ENCODE measurements around the gene HJV. TPM values are rescaled to one million over a fixed set of nuclear protein-coding genes. Genes with fewer than 3 reads are reported as not detected.

Gene HJV
- total RNA-seq, 4 donors from 2014 or later, result 274 to 585 (median 420) TPM

DNA sequence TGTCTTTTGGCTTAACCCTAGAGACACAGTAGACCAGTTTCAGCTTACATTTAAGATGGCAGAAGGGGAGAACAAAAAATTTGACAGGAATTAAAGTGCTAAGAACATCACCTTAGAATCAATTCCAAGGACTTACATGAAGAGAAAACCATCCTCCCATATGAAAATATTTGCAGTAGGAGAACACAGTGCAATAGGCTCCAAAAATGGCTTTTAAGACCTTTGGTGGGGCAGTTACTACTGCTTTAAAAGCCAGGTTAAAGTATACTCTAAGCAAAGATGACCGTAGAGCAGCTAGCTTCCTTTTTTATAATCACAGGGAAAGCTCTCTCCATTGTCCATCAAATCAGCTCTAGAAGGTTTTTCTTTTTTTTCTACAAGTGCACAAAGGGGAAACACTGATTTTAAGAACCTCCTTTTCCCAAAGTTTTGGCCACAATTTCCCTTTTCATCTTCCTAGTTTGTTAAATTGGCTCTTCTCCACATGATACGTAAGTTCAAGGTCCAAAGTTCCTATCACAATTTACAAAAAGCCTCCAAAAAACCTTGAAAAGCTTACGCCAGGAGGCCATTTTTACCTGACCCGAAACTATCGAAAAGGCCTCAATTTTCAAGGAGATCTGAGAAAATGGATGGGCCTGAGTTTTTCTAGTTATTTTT lies 28.4 kb downstream of the HJV start:
- DNase-seq, result no peak
- peaks cover 0 to under 1% of the 10 kb centered on the region in 2 donors for H3K4me1 ChIP-seq
- in situ Hi-C loops (cut with MboI; ENCODE audit: low sequenced_read_pairs in 4 of 4), result no loop called here

DNA sequence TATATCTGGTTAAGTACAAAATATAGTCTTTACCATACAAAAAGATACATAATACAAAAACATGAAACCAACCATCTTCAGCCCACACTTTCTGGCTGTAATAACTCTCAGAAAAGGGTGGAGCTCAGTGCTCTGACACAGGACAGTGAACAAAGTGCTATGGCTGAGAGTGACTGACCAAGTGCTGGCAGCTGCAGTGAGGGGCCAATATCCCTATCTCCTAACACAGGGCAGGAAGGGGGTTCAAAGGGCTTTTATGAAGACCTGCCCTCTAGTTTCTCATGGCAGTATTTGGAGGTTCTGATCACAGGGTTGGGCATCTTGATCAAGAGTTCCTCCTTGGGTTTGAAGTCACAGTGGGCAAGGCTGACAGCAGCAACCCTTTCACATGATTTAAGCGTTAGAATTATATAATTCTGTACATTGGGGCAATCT lies 29.0 kb downstream of the HJV start:
- TF ChIP-seq, protein P1, sequence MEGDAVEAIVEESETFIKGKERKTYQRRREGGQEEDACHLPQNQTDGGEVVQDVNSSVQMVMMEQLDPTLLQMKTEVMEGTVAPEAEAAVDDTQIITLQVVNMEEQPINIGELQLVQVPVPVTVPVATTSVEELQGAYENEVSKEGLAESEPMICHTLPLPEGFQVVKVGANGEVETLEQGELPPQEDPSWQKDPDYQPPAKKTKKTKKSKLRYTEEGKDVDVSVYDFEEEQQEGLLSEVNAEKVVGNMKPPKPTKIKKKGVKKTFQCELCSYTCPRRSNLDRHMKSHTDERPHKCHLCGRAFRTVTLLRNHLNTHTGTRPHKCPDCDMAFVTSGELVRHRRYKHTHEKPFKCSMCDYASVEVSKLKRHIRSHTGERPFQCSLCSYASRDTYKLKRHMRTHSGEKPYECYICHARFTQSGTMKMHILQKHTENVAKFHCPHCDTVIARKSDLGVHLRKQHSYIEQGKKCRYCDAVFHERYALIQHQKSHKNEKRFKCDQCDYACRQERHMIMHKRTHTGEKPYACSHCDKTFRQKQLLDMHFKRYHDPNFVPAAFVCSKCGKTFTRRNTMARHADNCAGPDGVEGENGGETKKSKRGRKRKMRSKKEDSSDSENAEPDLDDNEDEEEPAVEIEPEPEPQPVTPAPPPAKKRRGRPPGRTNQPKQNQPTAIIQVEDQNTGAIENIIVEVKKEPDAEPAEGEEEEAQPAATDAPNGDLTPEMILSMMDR (IDR thresholded peaks at IDR 0.05 in 4 of 5, conservative IDR thresholded peaks at IDR 0.05 in 1 of 5), result no peak
- TF ChIP-seq POLR2A (IDR thresholded peaks at IDR 0.05), result no peak
- intact Hi-C loops (cut with DNase I; ENCODE audit: low total_unique reads) (no loop called here), in situ Hi-C loops (cut with MboI; ENCODE audit: low sequenced_read_pairs in 4 of 4) (no loop called here)
- H3K4me1 ChIP-seq, result peaks cover 1 to 5% of the 10 kb centered on the region in 2 donors
- ATAC-seq, result no peak
- H3K36me3 ChIP-seq, result peaks cover 26 to 40% of the 10 kb centered on the region in 2 donors
- peak in 1 of 2 donors; percentile 33 for DNase-seq
- H3K4me3 ChIP-seq, result peak overlapping the region; percentile 63 to 98 (median 81)
- H3K27me3 ChIP-seq, result no peaks in the 10 kb centered on the region
- no peaks in the 10 kb centered on the region for H3K9me3 ChIP-seq
- H3K27ac ChIP-seq, result peak overlapping the region; percentile 95 to 99 (median 98)

More for the DNA sequence above, 28.4 kb downstream of the HJV start:
- TF ChIP-seq POLR2A (IDR thresholded peaks at IDR 0.05), result no peak
- TF ChIP-seq, protein P1 (IDR thresholded peaks at IDR 0.05 in 4 of 5, conservative IDR thresholded peaks at IDR 0.05 in 1 of 5), result no peak
- Histone ChIP-seq H3K36me3 (peaks cover 26 to 40% of the 10 kb centered on the region in 2 donors), H3K27me3 (no peaks in the 10 kb centered on the region), H3K4me3 (peak overlapping the region; percentile 63 to 98 (median 81)), H3K9me3 (no peaks in the 10 kb centered on the region), H3K27ac (peak overlapping the region; percentile 95 to 99 (median 98))
- intact Hi-C loops (cut with DNase I; ENCODE audit: low total_unique reads), result no loop called here
- no peak for ATAC-seq

DNA sequence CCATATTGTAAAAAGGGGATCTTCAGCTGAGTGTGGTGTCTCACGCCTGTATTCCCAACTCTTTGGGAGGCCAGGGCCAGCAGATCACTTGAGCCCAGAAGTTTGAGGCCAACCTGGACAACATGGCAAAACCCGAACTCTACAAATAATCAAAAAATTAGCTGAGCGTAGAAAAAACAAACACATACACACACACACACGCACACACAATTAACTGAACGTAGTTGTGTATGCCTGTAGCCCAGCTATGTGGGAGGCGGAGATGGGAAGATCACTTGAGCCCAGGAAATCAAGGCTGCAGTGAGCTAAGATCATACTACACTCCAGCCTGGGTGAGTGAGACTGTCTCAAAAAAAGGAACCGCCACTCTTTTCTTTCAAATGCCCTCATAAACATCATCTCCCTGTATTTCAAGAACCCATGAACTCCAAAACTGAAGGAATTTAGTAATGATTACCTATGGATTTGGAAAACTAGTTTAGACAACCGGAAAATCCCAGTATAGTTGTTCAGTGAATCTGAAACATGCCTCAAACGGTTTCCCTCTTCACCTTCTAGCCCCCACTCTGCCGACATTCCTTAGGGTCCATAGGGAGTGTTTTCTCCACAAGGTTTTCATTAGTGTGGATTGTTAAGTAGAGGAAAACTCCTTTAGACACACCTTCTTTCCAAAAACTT lies 29.7 kb downstream of the HJV start:
- peak overlapping the region; percentile 63 to 98 (median 81) for H3K4me3 ChIP-seq
- no peaks in the 10 kb centered on the region for H3K9me3 ChIP-seq
- intact Hi-C loops (cut with DNase I; ENCODE audit: low total_unique reads) (no loop called here), in situ Hi-C loops (cut with MboI; ENCODE audit: low sequenced_read_pairs in 4 of 4) (no loop called here)
- peak; percentile 26 to 52 for TF ChIP-seq POLR2A (IDR thresholded peaks at IDR 0.05)
- TF ChIP-seq, protein P1 (IDR thresholded peaks at IDR 0.05 in 4 of 5, conservative IDR thresholded peaks at IDR 0.05 in 1 of 5), result no peak
- no peaks in the 10 kb centered on the region for H3K27me3 ChIP-seq
- DNase-seq (peak in 1 of 2 donors; percentile 53), ATAC-seq (peak in 1 of 2 donors; percentile 14)
- H3K4me1 ChIP-seq, result peaks cover 7 to 11% of the 10 kb centered on the region in 2 donors
- H3K27ac ChIP-seq, result peak overlapping the region; percentile 95 to 99 (median 98)
- H3K36me3 ChIP-seq, result peaks cover 26 to 40% of the 10 kb centered on the region in 2 donors

DNA sequence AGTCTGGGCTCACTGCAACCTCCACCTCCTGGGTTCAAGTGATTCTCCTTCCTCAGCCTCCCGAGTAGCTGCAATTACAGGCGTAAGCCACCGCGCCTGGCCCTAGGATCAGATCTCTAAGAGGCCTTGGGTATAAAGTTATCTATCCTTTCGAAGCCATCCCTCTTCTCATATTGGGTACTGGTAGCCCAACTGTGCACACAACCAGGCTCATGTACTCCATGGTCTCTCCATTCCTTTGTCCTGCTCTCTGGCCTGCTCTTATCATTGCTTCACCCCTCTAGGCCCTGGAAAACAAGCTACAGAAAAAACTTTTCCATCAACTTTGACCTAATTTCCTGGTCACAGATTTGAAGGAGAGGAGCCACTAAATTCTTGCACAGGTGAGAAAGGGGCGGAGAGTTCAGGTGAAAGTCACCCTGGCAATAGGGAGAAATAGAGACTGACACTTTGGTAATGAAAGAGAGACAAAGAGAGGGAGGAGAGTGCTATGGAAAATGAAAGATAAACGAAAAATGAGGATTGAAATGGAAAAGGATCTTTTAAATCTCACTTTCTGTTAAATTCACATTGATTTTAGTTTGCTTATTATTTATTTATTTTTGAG lies 31.2 kb downstream of the HJV start:
- no peak overlapping the region for H3K4me3 ChIP-seq
- in situ Hi-C loops (cut with MboI; ENCODE audit: low sequenced_read_pairs in 4 of 4), result no loop called here
- H3K27me3 ChIP-seq, result no peaks in the 10 kb centered on the region

More for the DNA sequence above, 31.2 kb downstream of the HJV start:
- Histone ChIP-seq H3K4me1 (peaks cover 19 to 22% of the 10 kb centered on the region in 2 donors), H3K27ac (peak overlapping the region; percentile 95 to 99 (median 98)), H3K9me3 (no peaks in the 10 kb centered on the region), H3K36me3 (peaks cover 16 to 30% of the 10 kb centered on the region in 2 donors)
- intact Hi-C loops (cut with DNase I; ENCODE audit: low total_unique reads), result no loop called here
- peak; percentile 20 to 28 for ATAC-seq
- peak in 1 of 2 donors; percentile 44 for DNase-seq
- no peak for TF ChIP-seq POLR2A (IDR thresholded peaks at IDR 0.05)
- TF ChIP-seq, protein P1 (IDR thresholded peaks at IDR 0.05 in 4 of 5, conservative IDR thresholded peaks at IDR 0.05 in 1 of 5), result no peak
